ENCODE results near the gene MACROD2. TPM values are rescaled to one million over a fixed set of nuclear protein-coding genes. Genes with fewer than 3 reads are reported as not detected.

The MACROD2 gene
- total RNA-seq, 1 experiment from 2014 or later = 1.6 TPM

- Histone ChIP-seq H3K9ac (ENCODE audit: extremely low read depth, insufficient read length, low read length) (no peak overlapping the region), H3K4me1 (ENCODE audit: insufficient read depth, low read length) (peaks cover 4% of the 10 kb centered on the region; the same call in 1 of the 2 replicates), H3T11ph (ENCODE audit: low read length) (no peak overlapping the region), H2AK5ac (ENCODE audit: insufficient read length, low read length) (no peak overlapping the region), H3K4me2 (ENCODE audit: insufficient read depth, insufficient read length, low read length) (no peak overlapping the region), H2BK20ac (ENCODE audit: low read depth, low read length, poor library complexity, severe bottlenecking) (no peak overlapping the region), H4K8ac (replicated peaks; ENCODE audit: insufficient read length, low read depth, low read length) (no peak overlapping the region), H3K14ac (ENCODE audit: insufficient read depth, low read length) (no peak overlapping the region), H4K5ac (ENCODE audit: insufficient read length, low read depth, low read length) (no peak overlapping the region), H3K23ac (ENCODE audit: insufficient read length, low read depth, low read length) (no peak overlapping the region), H3K9me3 (ENCODE audit: control insufficient read depth, low read depth, low read length) (no peaks in the 10 kb centered on the region), H3K27ac (ENCODE audit: insufficient read length, low read depth, low read length) (no peak overlapping the region), H2BK12ac (ENCODE audit: insufficient read length, low read depth, low read length) (no peak overlapping the region), H3K4ac (ENCODE audit: low read depth, low read length) (no peak overlapping the region), H4K91ac (ENCODE audit: insufficient read length, low read depth, low read length) (no peak overlapping the region), H4K20me1 (ENCODE audit: control insufficient read depth, insufficient read depth, insufficient read length) (no peaks in the 10 kb centered on the region), H2BK120ac (ENCODE audit: low read depth, low read length, poor library complexity, severe bottlenecking) (no peak overlapping the region), H3K23me2 (ENCODE audit: insufficient read length, low read depth, low read length, poor library complexity, severe bottlenecking) (no peaks in the 10 kb centered on the region), H3K56ac (ENCODE audit: insufficient read length, low read depth, low read length) (no peak overlapping the region), H2AFZ (ENCODE audit: low read length) (no peak overlapping the region), H2BK5ac (ENCODE audit: insufficient read length, low read length) (no peak overlapping the region), H3K79me2 (ENCODE audit: insufficient read depth, low read length) (no peaks in the 10 kb centered on the region), H3K18ac (ENCODE audit: insufficient read length, low read depth, low read length) (no peak overlapping the region), H3K27me3 (ENCODE audit: insufficient read depth, low read length) (no peaks in the 10 kb centered on the region), H2BK15ac (ENCODE audit: low read depth, low read length) (no peak overlapping the region), H3K79me1 (ENCODE audit: insufficient read depth, low read depth, low read length, poor library complexity, severe bottlenecking) (no peaks in the 10 kb centered on the region)
- TF ChIP-seq CTCF (conservative IDR thresholded peaks at IDR 0.05) = no peak
- Mint-ChIP-seq H3K36me3 (ENCODE audit: insufficient read depth in 1 of 3, low read depth in 3 of 3) (peaks cover 0 to 2% (median 0%) of the 10 kb centered on the region in 3 experiments; a peak in 3 of 7 replicates), H3K9me3 (peaks cover 0 to under 1% of the 10 kb centered on the region in 2 experiments; a peak in 2 of 5 replicates), H3K4me3 (no peak overlapping the region), H3K27me3 (ENCODE audit: low read depth) (no peaks in the 10 kb centered on the region), H3K4me1 (peaks cover 37 to 40% of the 10 kb centered on the region in 2 experiments), H3K27ac (peak overlapping the region; percentile 73 to 94 (median 74); a peak in 6 of 7 replicates)
- DNase-seq = no peak
- WGBS (ENCODE audit: extremely low coverage, insufficient read length, low lambda C conversion rate) = no CpG with 5 or more reads among the region's 18 CpGs
Measured at GRCh38 chr20:16004108-16004854, 2009.0 kb downstream of the MACROD2 start.

All from H9 (cell line).